Measurements from ENCODE around the gene IDH3A. TPM values are rescaled to one million over a fixed set of nuclear protein-coding genes. Genes with fewer than 3 reads are reported as not detected.

The IDH3A gene
- total and polyA plus RNA-seq, 3 donors from 2014 or later = 88.9 to 120 (median 119) TPM

GRCh38 chr15:78195735-78196201 lies 46.6 kb downstream of the IDH3A start:
- H3K9me3 ChIP-seq = no peaks in the 10 kb centered on the region
- WGBS, 2 donors = 60 to 70% methylated on average over 7 of the region's 7 CpGs
- H3K4me3 ChIP-seq = no peak overlapping the region
- intact Hi-C loops (cut with DNase I; ENCODE audit: low total_unique reads) = no loop called here
- no peaks in the 10 kb centered on the region for H3K27me3 ChIP-seq
- no peak overlapping the region for H3K27ac ChIP-seq
- no peaks in the 10 kb centered on the region for H3K4me1 ChIP-seq
- peak; percentile 45 for DNase-seq
- TF ChIP-seq, protein P1, sequence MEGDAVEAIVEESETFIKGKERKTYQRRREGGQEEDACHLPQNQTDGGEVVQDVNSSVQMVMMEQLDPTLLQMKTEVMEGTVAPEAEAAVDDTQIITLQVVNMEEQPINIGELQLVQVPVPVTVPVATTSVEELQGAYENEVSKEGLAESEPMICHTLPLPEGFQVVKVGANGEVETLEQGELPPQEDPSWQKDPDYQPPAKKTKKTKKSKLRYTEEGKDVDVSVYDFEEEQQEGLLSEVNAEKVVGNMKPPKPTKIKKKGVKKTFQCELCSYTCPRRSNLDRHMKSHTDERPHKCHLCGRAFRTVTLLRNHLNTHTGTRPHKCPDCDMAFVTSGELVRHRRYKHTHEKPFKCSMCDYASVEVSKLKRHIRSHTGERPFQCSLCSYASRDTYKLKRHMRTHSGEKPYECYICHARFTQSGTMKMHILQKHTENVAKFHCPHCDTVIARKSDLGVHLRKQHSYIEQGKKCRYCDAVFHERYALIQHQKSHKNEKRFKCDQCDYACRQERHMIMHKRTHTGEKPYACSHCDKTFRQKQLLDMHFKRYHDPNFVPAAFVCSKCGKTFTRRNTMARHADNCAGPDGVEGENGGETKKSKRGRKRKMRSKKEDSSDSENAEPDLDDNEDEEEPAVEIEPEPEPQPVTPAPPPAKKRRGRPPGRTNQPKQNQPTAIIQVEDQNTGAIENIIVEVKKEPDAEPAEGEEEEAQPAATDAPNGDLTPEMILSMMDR (IDR thresholded peaks at IDR 0.05) = peak; percentile 37 to 67 (median 56)
- no peak for TF ChIP-seq POLR2A (IDR thresholded peaks at IDR 0.05)
- no peaks in the 10 kb centered on the region for H3K36me3 ChIP-seq (ENCODE audit: low read depth, missing control alignments)

DNA sequence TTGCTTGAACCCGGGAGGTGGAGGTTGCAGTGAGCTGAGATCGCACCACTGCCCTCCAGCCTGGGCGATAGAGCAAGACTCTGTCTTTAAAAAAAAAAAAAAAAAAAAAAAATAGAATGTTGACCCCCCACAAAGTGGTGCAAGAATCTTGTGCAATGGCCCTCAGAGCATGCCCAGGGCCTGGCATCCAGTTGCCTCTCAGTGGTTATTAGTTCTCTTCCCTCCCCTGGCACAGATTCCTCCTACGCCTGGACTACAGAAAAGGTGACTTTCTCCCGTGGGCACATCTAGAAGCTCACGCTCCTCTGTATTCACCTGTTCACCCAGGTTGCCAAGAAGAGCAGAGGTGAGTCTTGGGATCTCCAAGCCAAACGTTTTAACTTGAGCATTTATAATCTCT lies 48.5 kb downstream of the IDH3A start:
- H3K27me3 ChIP-seq = no peaks in the 10 kb centered on the region
- no peak overlapping the region for H3K27ac ChIP-seq
- DNase-seq = no peak
- TF ChIP-seq POLR2A (IDR thresholded peaks at IDR 0.05) = no peak
- TF ChIP-seq, protein P1 (IDR thresholded peaks at IDR 0.05) = no peak
- WGBS, 2 donors = 75 to 77% methylated on average over 7 of the region's 7 CpGs
- peaks cover 3% of the 10 kb centered on the region for H3K4me1 ChIP-seq
- H3K36me3 ChIP-seq (ENCODE audit: low read depth, missing control alignments) = no peaks in the 10 kb centered on the region
- intact Hi-C loops (cut with DNase I; ENCODE audit: low total_unique reads) = no loop called here
- no peak overlapping the region for H3K4me3 ChIP-seq
- H3K9me3 ChIP-seq = no peaks in the 10 kb centered on the region

- 93 to 94% methylated on average over 10 of the region's 10 CpGs for WGBS, 2 donors
- H3K4me1 ChIP-seq = peaks cover 29% of the 10 kb centered on the region
- H3K9me3 ChIP-seq = no peaks in the 10 kb centered on the region
- no peaks in the 10 kb centered on the region for H3K27me3 ChIP-seq
- DNase-seq = peak; percentile 11
- no peak overlapping the region for H3K27ac ChIP-seq
- H3K36me3 ChIP-seq (ENCODE audit: low read depth, missing control alignments) = no peaks in the 10 kb centered on the region
- no peak overlapping the region for H3K4me3 ChIP-seq
- TF ChIP-seq POLR2A (IDR thresholded peaks at IDR 0.05) = no peak
- TF ChIP-seq, protein P1 (IDR thresholded peaks at IDR 0.05) = no peak
- intact Hi-C loops (cut with DNase I; ENCODE audit: low total_unique reads) = no loop called here
These were observed 51.2 kb downstream of the IDH3A start for GRCh38 chr15:78200276-78200930.

GRCh38 chr15:78201281-78202190 lies 52.4 kb downstream of the IDH3A start:
- WGBS, 2 donors = 75 to 80% methylated on average over 8 to 10 of the region's 10 CpGs
- intact Hi-C loops (cut with DNase I; ENCODE audit: low total_unique reads) = no loop called here
- peak; percentile 13 for DNase-seq

More at GRCh38 chr15:78201281-78202190, 52.4 kb downstream of the IDH3A start:
- no peaks in the 10 kb centered on the region for H3K27me3 ChIP-seq
- H3K4me1 ChIP-seq = peaks cover 40% of the 10 kb centered on the region
- H3K36me3 ChIP-seq (ENCODE audit: low read depth, missing control alignments) = no peaks in the 10 kb centered on the region
- H3K9me3 ChIP-seq = no peaks in the 10 kb centered on the region
- no peak overlapping the region for H3K4me3 ChIP-seq
- H3K27ac ChIP-seq = peak overlapping the region in 1 of 2 donors; percentile 20
- TF ChIP-seq POLR2A (IDR thresholded peaks at IDR 0.05) = no peak
- TF ChIP-seq, protein P1 (IDR thresholded peaks at IDR 0.05) = no peak
